GM19193 (cell line): ENCODE data around the gene NFIA.

ENCODE experiments used
- POLR2A ChIP-seq: IDR thresholded peaks from 4 replicates; pipeline ENCODE4 v1.6.1; 2011; ENCODE audit not compliant: insufficient read depth, insufficient read length; ENCODE audit errors: extremely low read depth

Gene NFIA

DNA sequence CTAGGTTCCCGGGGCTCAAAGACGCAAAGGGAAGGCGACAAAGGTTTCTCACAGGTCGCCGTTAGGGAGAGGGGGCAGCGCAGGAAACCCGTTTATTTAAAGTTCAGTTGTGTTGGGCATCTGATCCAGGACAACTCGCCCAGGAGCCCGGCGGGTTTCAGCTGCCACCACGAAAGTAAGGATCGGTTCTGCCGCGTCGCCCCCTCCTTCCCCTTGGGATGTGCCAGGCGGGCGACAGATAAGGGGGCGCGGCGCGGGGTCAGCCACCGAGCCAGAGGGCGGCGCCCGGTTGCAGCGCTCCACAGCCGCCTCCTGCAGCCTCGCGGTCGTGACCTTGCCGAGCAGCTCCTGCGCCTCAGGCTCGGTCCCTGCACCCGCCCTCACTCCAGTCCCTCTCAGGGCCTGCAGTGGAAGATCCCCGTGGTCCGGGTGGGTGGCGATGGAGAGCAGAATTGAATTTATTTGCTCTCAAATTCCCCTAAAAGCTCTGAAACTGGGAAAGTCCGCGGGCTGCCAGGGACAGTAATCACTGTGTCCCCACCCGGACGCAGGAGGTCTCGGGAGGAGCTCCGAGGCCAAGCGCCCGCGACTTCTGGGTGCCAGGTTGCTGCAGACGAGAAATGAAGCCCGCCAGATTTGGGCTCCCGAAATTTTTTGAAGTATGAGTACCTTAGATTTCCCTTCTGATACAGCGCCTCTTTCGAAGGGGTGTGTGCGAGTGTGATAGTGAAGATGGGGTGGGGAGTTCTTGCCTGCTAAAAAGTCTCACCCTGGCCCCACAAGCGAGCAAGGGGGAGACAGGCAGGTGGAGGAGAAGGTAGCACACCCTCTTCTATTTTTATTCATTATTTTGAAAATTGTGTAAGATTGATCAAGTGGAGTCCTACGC is 28.4 kb upstream of the NFIA start:
- TF ChIP-seq POLR2A, result no peak

GRCh38 chr1:61054601-61054993 is 27.8 kb upstream of the NFIA start:
- TF ChIP-seq POLR2A, result no peak

DNA sequence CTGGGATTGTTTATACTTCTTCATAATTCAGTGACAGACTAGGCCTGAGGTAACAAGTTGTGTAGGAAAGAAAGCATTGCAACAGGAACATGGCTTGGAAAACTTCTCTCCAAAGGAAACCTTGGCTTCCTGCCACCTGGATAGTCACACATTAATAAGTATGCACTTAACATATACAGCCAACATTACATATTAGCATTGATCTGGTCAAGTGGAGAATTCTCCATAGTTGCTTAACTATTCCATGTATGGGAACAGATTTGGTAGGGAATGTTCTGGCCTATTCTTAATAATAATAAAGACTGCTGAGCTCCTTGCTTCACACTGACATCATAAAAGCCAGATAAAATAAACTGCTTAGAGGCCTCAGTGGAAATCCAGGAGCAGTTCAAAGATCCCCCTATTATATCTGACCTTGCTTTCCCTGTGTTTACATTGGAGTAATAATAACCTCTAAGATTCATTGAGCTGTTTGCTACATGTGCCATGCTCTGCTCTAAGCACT is 27.2 kb upstream of the NFIA start:
- no peak for TF ChIP-seq POLR2A

DNA sequence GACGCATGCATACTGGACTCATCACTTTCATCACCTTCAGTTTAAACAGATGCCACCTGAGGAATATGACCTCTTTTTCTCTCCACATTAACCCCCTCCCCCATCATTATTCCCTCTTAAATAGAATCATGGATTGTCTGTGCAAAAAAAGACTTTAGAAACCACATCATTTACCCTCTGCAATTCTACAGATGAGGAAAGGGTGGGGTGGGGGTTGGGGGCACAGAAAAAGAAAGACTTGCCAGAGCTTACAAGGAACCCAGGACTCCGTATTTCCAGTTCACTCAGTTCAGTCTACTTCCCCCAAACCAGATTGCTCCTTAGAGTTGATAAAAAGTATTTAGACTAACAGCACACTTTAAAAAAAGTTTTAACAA is 26.2 kb upstream of the NFIA start:
- TF ChIP-seq POLR2A, result no peak

- TF ChIP-seq POLR2A, result no peak
These were observed 25.6 kb upstream of the NFIA start for GRCh38 chr1:61056573-61057439.

DNA sequence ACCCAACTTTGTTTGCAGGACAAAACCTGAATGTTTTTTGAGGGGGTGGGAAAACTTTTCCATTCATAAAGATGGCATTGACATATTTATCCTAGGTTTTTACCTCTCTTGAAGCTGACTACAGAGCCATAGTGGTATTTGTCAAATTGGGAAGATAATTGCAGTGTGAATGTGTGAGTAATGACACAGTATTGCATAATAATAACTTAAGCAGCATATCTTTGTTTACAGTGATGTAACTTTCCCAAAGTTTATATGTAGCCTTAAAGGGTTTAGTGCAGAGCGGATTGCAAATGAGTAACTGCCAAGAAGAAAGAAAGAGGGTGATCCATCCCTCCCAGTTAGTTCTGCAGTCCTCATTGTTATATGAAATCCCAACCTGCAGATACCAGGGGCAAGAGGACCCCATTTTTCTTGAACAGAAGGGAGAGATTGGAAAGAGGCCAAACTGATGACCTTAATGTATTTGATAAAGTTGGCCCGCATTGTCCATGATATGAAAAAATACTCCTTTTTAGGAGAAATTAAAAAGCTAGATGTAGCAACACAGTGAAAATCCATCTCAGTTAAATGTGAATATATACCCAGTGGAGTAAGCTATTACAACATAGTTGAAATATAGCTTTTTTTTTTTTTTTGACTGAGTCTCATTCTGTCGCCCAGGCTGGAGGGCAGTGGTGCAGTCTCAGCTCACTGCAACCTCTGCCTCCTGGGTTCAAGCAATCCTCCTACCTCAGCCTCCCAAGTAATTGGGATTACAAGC is 23.7 kb upstream of the NFIA start:
- TF ChIP-seq POLR2A, result no peak

DNA sequence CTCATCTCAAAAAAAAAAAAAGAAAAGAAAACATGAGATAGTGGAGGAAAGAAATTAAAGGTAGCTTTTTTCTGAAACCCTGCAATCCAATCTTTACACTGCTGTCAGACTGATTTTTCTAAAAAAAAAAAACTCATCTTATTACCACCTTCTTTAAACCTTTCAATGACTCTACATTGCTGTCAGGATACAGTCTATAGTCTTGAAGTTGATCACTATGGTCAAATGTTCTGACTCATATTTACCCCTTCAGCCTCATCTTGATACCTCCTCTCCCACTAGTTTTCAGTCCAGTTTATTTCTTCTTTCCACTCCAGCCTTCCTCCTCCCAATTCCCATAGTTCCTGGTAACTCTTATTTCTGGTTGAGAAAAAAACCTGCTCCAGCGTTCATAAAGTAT is 17.7 kb upstream of the NFIA start:
- TF ChIP-seq POLR2A, result no peak

GRCh38 chr1:61067446-61068019 is 14.8 kb upstream of the NFIA start:
- TF ChIP-seq POLR2A, result no peak

GRCh38 chr1:61070054-61070453 is 12.3 kb upstream of the NFIA start:
- TF ChIP-seq POLR2A, result no peak

GRCh38 chr1:61071205-61072130 is 10.9 kb upstream of the NFIA start:
- no peak for TF ChIP-seq POLR2A

- TF ChIP-seq POLR2A, result no peak
These were observed 8.5 kb upstream of the NFIA start for GRCh38 chr1:61073871-61074270.

DNA sequence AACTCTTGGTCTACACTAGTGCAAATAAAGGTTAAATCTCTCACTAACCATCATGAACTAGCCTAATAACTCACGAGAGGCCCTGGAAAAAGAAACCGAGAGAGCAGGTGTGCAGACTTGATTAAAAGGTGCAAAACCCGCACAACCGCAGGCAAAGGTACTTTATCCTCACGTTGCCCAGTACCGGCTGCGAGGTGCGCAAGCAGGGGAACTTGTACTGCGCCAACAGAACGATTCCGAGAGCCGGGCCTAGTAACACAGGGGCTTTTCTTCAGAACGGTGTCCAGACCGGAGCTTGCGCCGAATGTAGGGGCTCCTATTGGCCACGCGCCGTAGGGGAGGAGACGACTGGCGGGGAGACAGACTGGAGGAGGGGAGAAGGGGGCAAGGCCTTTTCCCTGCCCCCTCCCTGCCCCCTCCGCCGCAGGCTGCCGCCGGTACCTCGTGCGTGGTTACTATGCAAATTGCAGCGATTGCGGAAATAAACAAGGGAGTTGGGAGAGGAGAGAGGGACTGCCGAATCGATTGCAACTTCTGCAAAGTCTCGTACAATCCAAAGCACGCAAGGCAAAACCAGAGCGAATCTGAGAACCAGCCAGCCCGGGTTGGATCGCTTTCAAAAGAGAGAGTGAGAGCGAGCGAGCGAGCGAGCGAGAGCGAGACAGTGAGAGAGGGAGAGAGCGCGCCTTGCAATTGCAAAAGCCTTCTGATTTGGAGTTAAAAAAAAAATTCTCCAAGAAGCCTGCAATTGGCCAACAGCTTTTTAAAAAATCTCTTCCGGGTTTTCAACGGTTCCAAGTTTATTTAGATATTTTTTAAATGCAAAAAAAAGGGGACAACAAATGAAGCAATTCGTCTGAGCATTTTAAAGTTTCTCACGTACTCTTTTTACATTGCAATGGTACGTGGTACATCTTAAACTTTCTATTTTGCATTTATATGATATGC is 5.4 kb upstream of the NFIA start:
- no peak for TF ChIP-seq POLR2A

DNA sequence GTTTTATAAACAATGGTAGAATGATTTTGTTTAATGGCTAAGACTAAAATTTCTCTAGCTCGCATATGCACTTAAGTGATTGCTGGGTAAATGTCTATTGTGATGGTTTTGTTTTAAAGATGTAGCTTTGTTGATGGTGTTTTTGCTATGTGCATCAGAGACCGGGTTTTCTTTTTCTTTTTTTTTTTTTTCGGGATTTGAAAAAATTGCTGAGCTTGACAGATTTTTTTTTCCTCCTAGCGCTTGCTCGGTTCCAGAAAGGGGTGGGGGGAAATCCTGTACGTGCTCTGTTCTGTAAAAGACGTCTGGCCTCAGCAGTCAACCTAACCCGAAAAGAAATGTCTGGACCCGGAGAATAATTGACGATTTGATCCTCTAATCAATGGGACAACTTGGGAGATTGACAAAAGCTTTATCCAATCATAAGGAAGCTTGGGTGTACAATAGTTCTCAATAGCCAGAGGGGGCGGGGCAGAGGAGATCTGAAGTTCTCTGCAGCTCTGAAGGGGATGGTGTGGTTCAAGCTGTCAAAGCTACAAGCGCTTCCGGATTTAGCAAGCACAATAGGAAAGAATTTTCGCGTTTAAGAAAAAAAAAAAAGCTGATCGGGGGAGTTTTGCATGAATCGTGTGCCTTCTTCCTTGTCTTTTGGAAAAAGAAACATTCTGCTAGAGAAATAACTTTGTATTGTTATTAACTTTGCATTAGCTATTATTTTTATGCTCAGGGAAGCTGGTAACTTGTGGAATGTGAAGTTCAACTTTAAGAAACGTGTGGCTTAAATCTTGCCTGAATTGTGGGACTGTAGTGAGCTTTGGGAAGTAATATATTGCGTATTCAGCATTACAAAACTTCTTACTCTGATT is 4.5 kb upstream of the NFIA start:
- no peak for TF ChIP-seq POLR2A
